Lung (tissue), 12 donors: ENCODE results near the gene IMPG1. TPM values are rescaled to one million over a fixed set of nuclear protein-coding genes. Genes with fewer than 3 reads are reported as not detected.

Experiments used
- ATAC-seq: fragments of 200-7000 bp; cut with Tn5 transposase; one replicate; pipeline ENCODE4 v1.9.1; 2020; ENCODE audit warnings: moderate number of reproducible peaks; ENCODE audit not compliant: insufficient read depth, low FRiP score
- DNase-seq, 3 donors: peaks; one replicate each; pipeline ENCODE4 v3.0.0-alpha.2; 2013 to 2017
- H3K27ac ChIP-seq, 2 donors: one replicate each; pipeline ENCODE4 v1.5.1; 2013; ENCODE audit warnings: mild to moderate bottlenecking in 2 of 2, moderate library complexity in 2 of 2, control low read depth in 1 of 2, inconsistent platforms in 1 of 2, low read depth in 1 of 2, low read length in 1 of 2
- H3K27me3 ChIP-seq, 3 donors: one replicate each; pipeline ENCODE4 v1.5.1; 2013; ENCODE audit warnings: low read length in 2 of 3; ENCODE audit not compliant: control insufficient read depth in 3 of 3, insufficient read depth in 3 of 3
- H3K36me3 ChIP-seq, 4 donors: one replicate each; pipeline ENCODE4 v1.5.1; 2013; ENCODE audit warnings: low read length in 4 of 4, mild to moderate bottlenecking in 1 of 4, moderate library complexity in 1 of 4; ENCODE audit not compliant: control insufficient read depth in 4 of 4, insufficient read depth in 4 of 4
- H3K4me1 ChIP-seq, 5 donors: one replicate each; pipeline ENCODE4 v1.5.1; 2013; ENCODE audit warnings: low read length in 5 of 5, mild to moderate bottlenecking in 2 of 5, moderate library complexity in 1 of 5; ENCODE audit not compliant: control insufficient read depth in 5 of 5, insufficient read depth in 5 of 5
- H3K4me3 ChIP-seq: one replicate; pipeline ENCODE4 v1.5.1; 2013; ENCODE audit warnings: mild to moderate bottlenecking, control low read depth, moderate library complexity
- H3K9ac ChIP-seq, 2 donors: one replicate each; pipeline ENCODE4 v1.5.1; 2013; ENCODE audit warnings: low read length in 2 of 2, control low read depth in 1 of 2; ENCODE audit not compliant: insufficient read depth in 1 of 2
- H3K9me3 ChIP-seq, 4 donors: one replicate each; pipeline ENCODE4 v1.5.1; 2013; ENCODE audit warnings: low read length in 3 of 4, mild to moderate bottlenecking in 1 of 4, moderate library complexity in 1 of 4; ENCODE audit not compliant: control insufficient read depth in 4 of 4, insufficient read depth in 3 of 4
- CTCF ChIP-seq: IDR thresholded peaks from 2 replicates; pipeline ENCODE4 v1.5.1; 2012; ENCODE audit warnings: mild to moderate bottlenecking; ENCODE audit errors: control extremely low read depth, extremely low read depth
- WGBS, 2 donors: extraction: QIAGEN DNeasy Blood & Tissue Kit; methylation state at CpG; one replicate each; pipeline ENCODE4 v1.1.7; 2013; 5-methylcytosine and 5-hydroxymethylcytosine counted together
- polyA plus RNA-seq, 2 donors: library from polyadenylated mRNA; stranded (reverse); fragments of 200-250 nt; gene quantifications; one replicate each; pipeline ENCODE4 v1.2.1, GENCODE V29; 2013
- total RNA-seq, 2 donors: library from RNA; depleted of rRNA in 1 of 2; stranded (reverse); fragments of >200 nt in 1 of 2; gene quantifications; one replicate each; pipeline ENCODE4 v1.2.1, GENCODE V29; 2014 to 2021
- donor health status: control.
- donor health status: control.
- donor health status: Bipolar disorder and iron deficiency.
- donor health status: healthy.
- donor health status: DM: yes; HTN: yes; CAD: no.

The IMPG1 gene
- total and polyA plus RNA-seq, 4 donors: not detected

- H3K9me3 ChIP-seq: peaks cover 0 to 2% (median 0%) of the 10 kb centered on the region in 4 donors
- no peaks in the 10 kb centered on the region for H3K27me3 ChIP-seq
- no peak for TF ChIP-seq CTCF
- DNase-seq (no peak), ATAC-seq (no peak)
- H3K27ac ChIP-seq: no peak overlapping the region
- H3K4me1 ChIP-seq: no peaks in the 10 kb centered on the region
- H3K36me3 ChIP-seq: no peaks in the 10 kb centered on the region
- no peak overlapping the region for H3K4me3 ChIP-seq
- 95 to 96% methylated on average over 4 of the region's 4 CpGs for WGBS, 2 donors
- H3K9ac ChIP-seq: no peak overlapping the region
These were observed 96.6 kb downstream of the IMPG1 start for GRCh38 chr6:75975904-75976303.

GRCh38 chr6:75970093-75970492 lies 102.4 kb downstream of the IMPG1 start:
- H3K4me1 ChIP-seq: no peaks in the 10 kb centered on the region
- H3K9ac ChIP-seq: no peak overlapping the region
- TF ChIP-seq CTCF: no peak
- no peak for DNase-seq
- no peaks in the 10 kb centered on the region for H3K9me3 ChIP-seq
- WGBS, 2 donors: 68% methylated on average over 2 of the region's 2 CpGs
- H3K4me3 ChIP-seq: no peak overlapping the region
- no peaks in the 10 kb centered on the region for H3K36me3 ChIP-seq
- H3K27me3 ChIP-seq: no peaks in the 10 kb centered on the region
- ATAC-seq: no peak
- H3K27ac ChIP-seq: no peak overlapping the region

GRCh38 chr6:75968143-75968542 lies 104.3 kb downstream of the IMPG1 start:
- H3K27ac ChIP-seq: no peak overlapping the region
- no peak overlapping the region for H3K9ac ChIP-seq
- no peak overlapping the region for H3K4me3 ChIP-seq
- no peak for TF ChIP-seq CTCF
- DNase-seq: no peak
- no peaks in the 10 kb centered on the region for H3K9me3 ChIP-seq
- ATAC-seq: no peak
- H3K4me1 ChIP-seq: no peaks in the 10 kb centered on the region
- H3K36me3 ChIP-seq: no peaks in the 10 kb centered on the region
- no peaks in the 10 kb centered on the region for H3K27me3 ChIP-seq

GRCh38 chr6:75963569-75963968 lies 108.9 kb downstream of the IMPG1 start:
- ATAC-seq: no peak
- Histone ChIP-seq H3K4me1 (no peaks in the 10 kb centered on the region), H3K36me3 (no peaks in the 10 kb centered on the region), H3K9ac (no peak overlapping the region), H3K27ac (no peak overlapping the region), H3K4me3 (no peak overlapping the region), H3K9me3 (peaks cover 0 to 11% (median 0%) of the 10 kb centered on the region in 4 donors), H3K27me3 (no peaks in the 10 kb centered on the region)
- no peak for TF ChIP-seq CTCF
- WGBS, 2 donors: 87 to 95% methylated on average over 1 of the region's 1 CpG
- DNase-seq: peak in 1 of 3 donors; percentile 25
